Body of pancreas (tissue), 4 donors: ENCODE measurements around the gene GLT8D1.

Experiments used
- POLR2A ChIP-seq, 3 donors: fragments of 450-650 bp; IDR thresholded peaks; one replicate each; pipeline ENCODE4 v1.6.1; 2016; ENCODE audit warnings: antibody characterized with exemption in 3 of 3, mild to moderate bottlenecking in 2 of 3
- TF ChIP-seq, protein P1 (sequence below), 7 experiments: fragments of 450-650 bp in 4 of 7; fragments of 200-600 bp in 3 of 7; sonication (generic) in 3 of 7; IDR thresholded peaks; one replicate each; pipeline ENCODE4 v1.5.1; 2016 to 2019; ENCODE audit warnings: antibody characterized with exemption in 7 of 7

DNA sequence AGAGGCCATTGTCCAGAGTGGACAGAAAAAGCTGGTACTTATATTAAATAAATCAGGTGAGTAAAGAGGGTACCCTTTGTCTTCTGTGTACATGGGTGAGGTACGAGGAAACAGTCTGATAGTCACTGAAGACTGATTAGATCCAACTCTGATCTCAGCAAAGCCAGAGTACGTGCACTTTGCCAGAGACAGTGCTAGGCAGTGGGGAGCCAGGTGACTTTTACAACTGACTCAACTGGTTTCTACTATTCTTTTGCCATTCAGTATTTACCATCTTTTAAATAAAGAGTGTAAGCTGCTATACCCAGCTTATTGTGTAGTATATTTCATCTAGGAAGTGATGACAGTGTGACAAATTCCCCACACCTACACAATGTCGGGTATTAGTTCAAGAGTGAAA, 16.4 kb downstream of the GLT8D1 start:
- TF ChIP-seq, protein P1, sequence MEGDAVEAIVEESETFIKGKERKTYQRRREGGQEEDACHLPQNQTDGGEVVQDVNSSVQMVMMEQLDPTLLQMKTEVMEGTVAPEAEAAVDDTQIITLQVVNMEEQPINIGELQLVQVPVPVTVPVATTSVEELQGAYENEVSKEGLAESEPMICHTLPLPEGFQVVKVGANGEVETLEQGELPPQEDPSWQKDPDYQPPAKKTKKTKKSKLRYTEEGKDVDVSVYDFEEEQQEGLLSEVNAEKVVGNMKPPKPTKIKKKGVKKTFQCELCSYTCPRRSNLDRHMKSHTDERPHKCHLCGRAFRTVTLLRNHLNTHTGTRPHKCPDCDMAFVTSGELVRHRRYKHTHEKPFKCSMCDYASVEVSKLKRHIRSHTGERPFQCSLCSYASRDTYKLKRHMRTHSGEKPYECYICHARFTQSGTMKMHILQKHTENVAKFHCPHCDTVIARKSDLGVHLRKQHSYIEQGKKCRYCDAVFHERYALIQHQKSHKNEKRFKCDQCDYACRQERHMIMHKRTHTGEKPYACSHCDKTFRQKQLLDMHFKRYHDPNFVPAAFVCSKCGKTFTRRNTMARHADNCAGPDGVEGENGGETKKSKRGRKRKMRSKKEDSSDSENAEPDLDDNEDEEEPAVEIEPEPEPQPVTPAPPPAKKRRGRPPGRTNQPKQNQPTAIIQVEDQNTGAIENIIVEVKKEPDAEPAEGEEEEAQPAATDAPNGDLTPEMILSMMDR (IDR thresholded peaks at IDR 0.05): no peak
- no peak for TF ChIP-seq POLR2A (IDR thresholded peaks at IDR 0.05)
